WI38 (cell line): ENCODE results near the gene ALDH3B1.

Source experiments
- H3K4me3 ChIP-seq: 2 replicates; pipeline ENCODE4 v1.5.1; 2011; ENCODE audit warnings: low read depth, mild to moderate bottlenecking, control low read depth, low read length
- TF ChIP-seq, protein P1 (sequence below): IDR thresholded peaks from 2 replicates; pipeline ENCODE4 v1.5.1; 2012; ENCODE audit warnings: low read depth, mild to moderate bottlenecking, control low read depth, low read length

ALDH3B1 gene

DNA sequence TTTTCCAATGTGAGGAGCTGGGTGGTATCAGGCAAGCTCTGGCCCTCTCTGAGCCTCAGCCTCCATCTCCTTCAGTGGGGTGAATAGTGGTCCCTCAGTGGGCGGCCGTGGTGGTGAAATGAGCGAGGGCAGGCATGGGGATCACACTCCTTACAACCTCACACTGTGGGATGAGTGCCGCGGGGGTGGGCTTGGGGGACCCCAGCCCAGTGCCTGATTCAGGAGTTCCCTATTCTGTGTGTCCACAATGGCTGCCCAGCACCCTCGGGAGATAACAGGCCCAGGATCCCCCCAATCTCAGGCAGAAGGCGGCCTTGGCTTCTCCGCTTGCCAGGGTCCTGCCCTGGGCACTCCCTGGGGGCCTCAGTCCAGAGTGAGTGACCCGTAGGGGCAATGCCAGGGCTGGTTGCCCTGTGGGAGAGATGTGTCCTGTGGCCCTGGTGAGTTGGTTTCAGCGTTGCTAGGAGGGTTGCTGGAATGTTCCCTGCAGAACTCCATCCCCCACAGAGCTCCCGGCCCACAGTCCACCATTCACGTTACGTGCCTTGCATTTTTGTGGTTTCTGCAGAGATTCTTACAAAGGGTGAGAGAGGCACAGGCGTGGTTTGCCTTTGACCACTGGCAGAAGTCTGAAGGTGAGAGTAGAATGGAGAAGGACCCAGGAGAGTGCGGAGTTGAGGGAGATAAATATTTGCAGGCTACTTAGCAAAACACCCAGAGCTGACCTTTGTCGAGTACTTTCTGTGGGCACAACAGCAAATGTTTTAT is 2.9 kb downstream of the ALDH3B1 start:
- no peak overlapping the region for H3K4me3 ChIP-seq
- TF ChIP-seq, protein P1, sequence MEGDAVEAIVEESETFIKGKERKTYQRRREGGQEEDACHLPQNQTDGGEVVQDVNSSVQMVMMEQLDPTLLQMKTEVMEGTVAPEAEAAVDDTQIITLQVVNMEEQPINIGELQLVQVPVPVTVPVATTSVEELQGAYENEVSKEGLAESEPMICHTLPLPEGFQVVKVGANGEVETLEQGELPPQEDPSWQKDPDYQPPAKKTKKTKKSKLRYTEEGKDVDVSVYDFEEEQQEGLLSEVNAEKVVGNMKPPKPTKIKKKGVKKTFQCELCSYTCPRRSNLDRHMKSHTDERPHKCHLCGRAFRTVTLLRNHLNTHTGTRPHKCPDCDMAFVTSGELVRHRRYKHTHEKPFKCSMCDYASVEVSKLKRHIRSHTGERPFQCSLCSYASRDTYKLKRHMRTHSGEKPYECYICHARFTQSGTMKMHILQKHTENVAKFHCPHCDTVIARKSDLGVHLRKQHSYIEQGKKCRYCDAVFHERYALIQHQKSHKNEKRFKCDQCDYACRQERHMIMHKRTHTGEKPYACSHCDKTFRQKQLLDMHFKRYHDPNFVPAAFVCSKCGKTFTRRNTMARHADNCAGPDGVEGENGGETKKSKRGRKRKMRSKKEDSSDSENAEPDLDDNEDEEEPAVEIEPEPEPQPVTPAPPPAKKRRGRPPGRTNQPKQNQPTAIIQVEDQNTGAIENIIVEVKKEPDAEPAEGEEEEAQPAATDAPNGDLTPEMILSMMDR = no peak

DNA sequence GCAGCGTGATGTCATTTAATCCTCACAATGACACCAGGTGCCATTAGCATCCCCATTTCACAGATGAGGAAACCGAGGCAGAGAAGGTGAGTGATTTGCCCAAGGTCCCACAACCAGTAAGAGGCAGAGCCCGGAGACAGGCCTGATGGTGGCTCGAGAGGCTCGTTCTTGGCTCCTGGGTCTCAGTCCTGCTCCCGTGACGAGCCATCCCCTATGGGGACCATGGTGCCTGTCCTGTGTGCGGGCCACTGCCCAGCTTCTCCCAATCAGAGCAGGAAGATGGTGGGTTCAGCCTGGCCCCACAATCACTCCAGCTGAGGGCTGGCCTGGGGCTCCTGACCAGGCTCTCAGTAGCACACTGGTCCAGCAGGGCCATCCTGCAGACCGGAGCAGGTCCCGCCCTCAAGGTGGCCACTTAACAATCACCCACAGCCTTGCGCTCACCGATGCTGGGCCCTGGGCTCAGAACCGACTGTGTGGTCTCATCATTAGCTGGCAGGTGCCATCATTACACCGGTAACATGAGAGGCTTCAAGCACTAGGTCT is 3.6 kb downstream of the ALDH3B1 start:
- no peak overlapping the region for H3K4me3 ChIP-seq
- TF ChIP-seq, protein P1 = no peak

DNA sequence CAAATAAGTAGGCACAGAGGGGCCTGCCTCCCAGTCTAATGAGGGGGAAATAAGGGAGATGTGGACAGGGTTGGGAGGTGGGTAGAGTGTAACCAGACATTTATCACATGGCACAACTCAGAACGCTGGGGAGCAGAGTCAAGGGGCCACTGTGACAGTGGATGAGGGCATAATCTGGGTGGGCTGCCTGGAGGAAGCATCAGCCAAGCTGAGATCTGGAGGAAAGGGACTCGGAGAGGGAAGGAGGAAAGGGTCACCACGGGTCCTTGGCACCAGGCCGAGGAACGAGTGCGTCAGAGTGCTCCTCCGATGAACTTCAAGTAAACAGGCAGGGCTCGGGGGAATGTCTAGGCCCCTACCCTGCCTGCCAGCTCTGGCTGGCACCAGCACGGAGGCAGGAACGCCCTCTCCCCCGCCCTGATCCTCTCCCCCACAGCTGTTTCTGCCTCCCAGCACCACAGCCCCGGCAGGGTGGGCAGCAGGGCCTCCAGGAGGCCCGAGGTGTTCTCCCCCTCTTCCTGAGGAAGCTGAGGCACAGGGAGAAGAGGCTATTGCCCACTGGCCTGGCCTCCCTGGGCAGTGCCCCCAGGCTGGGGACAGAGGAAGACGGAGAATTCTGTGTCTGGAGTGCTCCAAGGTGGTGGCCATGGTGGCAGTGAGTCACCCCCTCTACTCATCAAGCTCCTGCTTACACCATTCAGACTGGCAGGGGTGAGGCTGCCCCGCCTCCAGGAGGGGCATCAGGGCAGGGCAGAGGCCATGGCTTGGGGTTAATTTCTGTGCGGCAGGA is 4.2 kb downstream of the ALDH3B1 start:
- TF ChIP-seq, protein P1 = no peak
- H3K4me3 ChIP-seq = no peak overlapping the region

DNA sequence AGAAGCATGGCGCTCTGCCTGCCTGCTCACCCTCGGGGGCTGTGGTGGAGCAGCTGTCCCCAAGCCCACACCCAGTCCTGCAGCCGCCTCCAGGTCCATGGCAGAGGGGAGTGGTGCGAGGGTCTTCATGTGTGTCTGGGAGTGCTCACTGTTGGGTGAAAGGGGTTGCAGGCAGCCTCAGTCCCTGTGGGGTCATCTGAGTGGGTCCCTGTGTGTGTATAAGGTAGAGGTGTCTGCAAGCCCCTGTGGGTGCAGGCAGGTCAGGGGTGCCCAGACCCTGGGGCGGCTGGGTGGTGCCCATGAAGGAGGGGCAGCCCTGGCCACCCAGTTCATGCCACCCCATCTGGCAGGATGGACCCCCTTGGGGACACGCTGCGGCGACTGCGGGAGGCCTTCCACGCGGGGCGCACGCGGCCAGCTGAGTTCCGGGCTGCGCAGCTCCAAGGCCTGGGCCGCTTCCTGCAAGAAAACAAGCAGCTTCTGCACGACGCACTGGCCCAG is 4.9 kb downstream of the ALDH3B1 start:
- H3K4me3 ChIP-seq = no peak overlapping the region
- TF ChIP-seq, protein P1 = no peak

DNA sequence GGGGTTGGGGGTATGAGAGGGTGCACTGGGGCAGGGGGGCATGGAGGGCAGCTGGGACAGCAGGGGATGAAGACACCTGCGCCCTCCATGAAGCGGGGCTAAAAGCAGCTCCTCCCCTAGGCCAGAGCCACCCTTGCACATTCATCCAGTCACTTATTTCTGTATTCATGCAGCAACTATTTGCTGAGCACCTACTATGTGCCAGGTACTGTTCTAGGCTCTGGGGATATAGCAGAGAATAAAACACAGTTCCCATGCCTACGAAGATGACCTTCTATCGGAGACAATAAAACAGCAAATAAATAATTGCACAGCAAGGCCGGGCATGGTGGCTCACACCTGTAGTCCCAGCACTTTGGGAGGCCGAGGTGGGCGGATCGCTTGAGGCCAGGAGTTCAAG is 5.3 kb downstream of the ALDH3B1 start:
- TF ChIP-seq, protein P1 = no peak

DNA sequence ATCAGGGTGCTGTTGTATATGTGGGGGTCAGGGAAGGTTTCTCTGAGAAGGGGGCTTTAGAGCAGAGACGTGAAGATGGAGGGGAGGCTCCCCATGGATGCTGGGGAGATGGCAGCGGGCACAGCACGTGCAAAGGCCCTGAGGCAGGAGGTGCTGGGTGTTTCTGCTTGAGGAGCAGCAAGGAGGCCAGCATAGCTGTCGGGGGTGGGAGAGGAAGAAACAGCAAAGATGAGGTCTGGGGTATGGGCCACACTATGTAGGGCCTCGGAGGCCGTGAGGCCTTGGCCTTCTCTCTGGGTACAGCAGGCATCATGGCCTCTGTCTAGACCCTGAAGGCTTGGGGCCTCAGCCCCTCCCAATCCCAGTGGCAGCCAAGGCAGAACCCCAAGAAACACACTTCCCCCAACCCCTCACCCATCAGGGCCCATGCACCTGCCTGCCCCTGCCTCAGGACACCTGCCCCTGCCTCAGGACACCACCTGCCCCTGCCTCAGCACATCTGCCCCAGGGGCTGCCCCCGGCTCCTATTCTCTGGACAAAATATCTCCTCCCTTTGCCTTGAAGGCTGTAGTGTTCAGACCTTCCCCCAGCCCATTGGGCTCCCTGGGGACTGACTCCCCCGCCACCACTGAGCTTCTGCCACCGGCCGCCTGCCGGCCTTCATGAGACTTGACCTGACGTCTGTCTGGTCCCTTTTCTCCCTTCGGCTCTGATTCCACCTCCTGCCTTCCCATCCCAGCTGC is 6.2 kb downstream of the ALDH3B1 start:
- TF ChIP-seq, protein P1 = no peak

More for the DNA sequence above, 5.3 kb downstream of the ALDH3B1 start:
- H3K4me3 ChIP-seq = no peak overlapping the region

More for the DNA sequence above, 6.2 kb downstream of the ALDH3B1 start:
- H3K4me3 ChIP-seq = no peak overlapping the region
